Osteoblast (primary cell): ENCODE results near the gene ELOVL6. TPM values are rescaled to one million over a fixed set of nuclear protein-coding genes. Genes with fewer than 3 reads are reported as not detected.

ENCODE experiments used
- DNase-seq: peaks from one replicate; pipeline ENCODE4 v3.0.0; 2011; ENCODE audit warnings: low spot score, mixed read lengths; ENCODE audit not compliant: insufficient read length; ENCODE audit errors: missing footprints
- H2AFZ ChIP-seq: 2 replicates; pipeline ENCODE4 v1.6.0; 2011; ENCODE audit warnings: mild to moderate bottlenecking, low read length
- H3K27ac ChIP-seq: 2 replicates; pipeline ENCODE4 v1.5.1; 2011; ENCODE audit warnings: mild to moderate bottlenecking, low read depth, low read length, moderate library complexity
- H3K27me3 ChIP-seq: 2 replicates; pipeline ENCODE4 v1.6.0; 2012; ENCODE audit warnings: mild to moderate bottlenecking, control low read depth, inconsistent platforms, low read length, moderate library complexity; ENCODE audit not compliant: insufficient read depth
- H3K36me3 ChIP-seq: 2 replicates; pipeline ENCODE4 v1.5.1; 2011; ENCODE audit warnings: mild to moderate bottlenecking, low read length, control low read depth, moderate library complexity; ENCODE audit not compliant: insufficient read depth
- H3K4me1 ChIP-seq: 2 replicates; pipeline ENCODE4 v1.5.1; 2011; ENCODE audit warnings: mild to moderate bottlenecking, low read length, control low read depth, moderate library complexity; ENCODE audit not compliant: insufficient read depth
- H3K4me2 ChIP-seq: 2 replicates; pipeline ENCODE4 v1.6.0; 2011; ENCODE audit warnings: mild to moderate bottlenecking, low read length; ENCODE audit not compliant: insufficient read depth
- H3K4me3 ChIP-seq: fragments of 200-600 bp; sonication (generic); 3 replicates; pipeline ENCODE4 v1.5.1; 2012; ENCODE audit warnings: mild to moderate bottlenecking, low read length, inconsistent platforms; ENCODE audit not compliant: insufficient read depth
- H3K79me2 ChIP-seq: 2 replicates; pipeline ENCODE4 v1.6.0; 2012; ENCODE audit warnings: mild to moderate bottlenecking, low read length, control low read depth, inconsistent platforms; ENCODE audit not compliant: insufficient read depth
- H3K9me3 ChIP-seq: 2 replicates; pipeline ENCODE4 v1.5.1; 2011; ENCODE audit warnings: low read depth, low read length, control low read depth
- H4K20me1 ChIP-seq: 2 replicates; pipeline ENCODE4 v1.6.0; 2012; ENCODE audit warnings: mild to moderate bottlenecking, low read length, control low read depth; ENCODE audit not compliant: insufficient read depth
- CTCF ChIP-seq: IDR thresholded peaks from 2 replicates; pipeline ENCODE4 v1.5.1; 2011; ENCODE audit warnings: mild to moderate bottlenecking, low read depth, low read length, moderate library complexity; ENCODE audit errors: extremely low read depth
- total RNA-seq: library from RNA; depleted of rRNA; stranded (reverse); fragments of >200 nt; gene quantifications from 2 replicates; pipeline ENCODE4 v1.2.3, GENCODE V29; 2012

ELOVL6 gene
- total RNA-seq, 1 donor = 12.7 TPM

DNA sequence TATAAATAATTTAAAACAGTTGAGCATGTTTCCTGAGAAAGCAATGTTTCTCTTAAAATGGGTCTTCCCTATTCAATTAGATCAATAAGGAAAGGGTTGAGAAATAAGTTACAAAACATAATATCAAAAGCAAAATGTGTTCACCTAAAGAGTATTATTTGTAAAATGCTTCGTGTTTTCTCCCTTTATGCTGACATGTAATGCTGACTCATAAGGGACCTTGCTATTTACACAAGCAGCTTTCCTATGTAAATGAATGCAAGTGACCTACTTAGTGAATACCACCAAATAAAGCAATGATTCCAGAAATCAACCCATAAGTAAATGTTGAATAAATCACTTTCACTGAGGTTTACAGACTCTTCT is 91.5 kb downstream of the ELOVL6 start:
- Histone ChIP-seq H3K27ac (peak overlapping the region; percentile 80), H4K20me1 (no peaks in the 10 kb centered on the region), H3K9me3 (no peaks in the 10 kb centered on the region), H3K4me2 (peak overlapping the region; percentile 54), H3K79me2 (peaks cover 10% of the 10 kb centered on the region), H3K36me3 (peaks cover 7% of the 10 kb centered on the region), H3K4me1 (peaks cover 39% of the 10 kb centered on the region), H3K4me3 (no peak overlapping the region), H3K27me3 (no peaks in the 10 kb centered on the region), H2AFZ (no peak overlapping the region)
- peak; percentile 80 for DNase-seq
- no peak for TF ChIP-seq CTCF

DNA sequence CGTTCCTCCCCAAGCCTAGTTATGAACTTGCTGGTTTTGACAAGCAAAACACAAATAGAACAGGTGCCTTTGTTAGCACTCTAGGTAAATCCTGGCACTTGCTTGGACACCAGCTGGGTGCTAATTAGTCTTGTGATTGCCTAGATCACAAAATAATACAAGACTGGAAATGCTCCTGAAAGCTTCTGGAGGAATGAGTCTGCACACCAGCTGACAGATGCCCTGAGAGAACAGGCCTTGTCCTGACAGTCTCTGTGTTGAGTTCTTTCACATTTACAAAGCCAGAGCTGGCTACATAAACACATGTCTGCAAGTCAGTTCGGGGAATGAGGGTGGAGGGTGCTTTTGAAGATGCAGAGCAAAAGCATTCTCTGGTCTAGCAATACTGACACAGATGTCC is 93.8 kb downstream of the ELOVL6 start:
- H3K4me3 ChIP-seq = no peak overlapping the region

GRCh38 chr4:110099638-110100037 is 98.8 kb downstream of the ELOVL6 start:
- Histone ChIP-seq H3K27me3 (no peaks in the 10 kb centered on the region), H3K27ac (no peak overlapping the region), H3K79me2 (peaks cover 3% of the 10 kb centered on the region), H3K4me3 (no peak overlapping the region), H3K4me2 (no peak overlapping the region), H2AFZ (no peak overlapping the region), H4K20me1 (no peaks in the 10 kb centered on the region), H3K9me3 (no peaks in the 10 kb centered on the region), H3K36me3 (peaks cover 1% of the 10 kb centered on the region), H3K4me1 (no peaks in the 10 kb centered on the region)
- TF ChIP-seq CTCF = no peak
- DNase-seq = no peak

More for the DNA sequence above, 93.8 kb downstream of the ELOVL6 start:
- H3K79me2 ChIP-seq = peaks cover 7% of the 10 kb centered on the region
- no peak overlapping the region for H2AFZ ChIP-seq
- no peaks in the 10 kb centered on the region for H3K9me3 ChIP-seq
- no peak overlapping the region for H3K4me2 ChIP-seq
- H4K20me1 ChIP-seq = no peaks in the 10 kb centered on the region
- no peaks in the 10 kb centered on the region for H3K27me3 ChIP-seq
- peaks cover 35% of the 10 kb centered on the region for H3K4me1 ChIP-seq
- H3K27ac ChIP-seq = no peak overlapping the region
- H3K36me3 ChIP-seq = peaks cover 7% of the 10 kb centered on the region
- TF ChIP-seq CTCF = no peak
- no peak for DNase-seq

GRCh38 chr4:110096405-110096804 is 102.0 kb downstream of the ELOVL6 start:
- no peak overlapping the region for H2AFZ ChIP-seq
- H3K4me2 ChIP-seq = no peak overlapping the region
- H3K4me1 ChIP-seq = peaks cover 12% of the 10 kb centered on the region

More at GRCh38 chr4:110096405-110096804, 102.0 kb downstream of the ELOVL6 start:
- Histone ChIP-seq H3K9me3 (no peaks in the 10 kb centered on the region), H3K27me3 (no peaks in the 10 kb centered on the region), H3K36me3 (no peaks in the 10 kb centered on the region), H4K20me1 (no peaks in the 10 kb centered on the region), H3K4me3 (no peak overlapping the region), H3K79me2 (peaks cover 9% of the 10 kb centered on the region), H3K27ac (no peak overlapping the region)
- no peak for TF ChIP-seq CTCF
- DNase-seq = peak; percentile 48
